Measurements from ENCODE around the gene SRSF7. TPM values are rescaled to one million over a fixed set of nuclear protein-coding genes. Genes with fewer than 3 reads are reported as not detected.
"Not testable (repeated sequence)": the region's sequence is repeated elsewhere in the genome, so short reads cannot be mapped to it uniquely, and the experiment has no call there.

The SRSF7 gene
- total and polyA plus RNA-seq, 2 donors: 115 to 132 TPM

DNA sequence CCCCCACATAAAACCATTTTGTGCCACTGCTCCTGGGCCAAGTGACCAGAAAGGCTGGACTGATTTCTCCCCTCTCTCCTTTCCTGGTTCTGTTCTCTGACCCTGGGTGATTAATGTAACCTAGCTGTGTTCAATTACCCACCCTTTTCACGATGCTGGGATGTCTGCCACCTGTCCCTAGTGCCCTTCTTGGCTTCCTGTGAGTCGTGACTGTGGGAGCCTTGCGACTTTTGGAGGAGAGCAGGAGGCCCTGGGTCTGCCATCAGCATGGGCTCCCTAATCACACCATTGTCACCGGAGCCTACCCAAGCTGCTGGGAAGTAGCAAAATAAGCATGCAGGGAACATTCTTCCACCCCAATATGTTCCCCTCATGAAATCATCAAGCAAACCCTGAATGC is 38.3 kb downstream of the SRSF7 start:
- Histone ChIP-seq H3K36me3 (ENCODE audit: insufficient read depth) (no peaks in the 10 kb centered on the region), H3K4me3 (ENCODE audit: low read depth, low read length) (no peak overlapping the region), H3K4me1 (ENCODE audit: insufficient read depth) (no peaks in the 10 kb centered on the region), H3K27ac (ENCODE audit: low read depth) (no peak overlapping the region)
- no peak for DNase-seq (ENCODE audit: extremely low spot score)
- 79% methylated on average over 4 of the region's 4 CpGs for WGBS

DNA sequence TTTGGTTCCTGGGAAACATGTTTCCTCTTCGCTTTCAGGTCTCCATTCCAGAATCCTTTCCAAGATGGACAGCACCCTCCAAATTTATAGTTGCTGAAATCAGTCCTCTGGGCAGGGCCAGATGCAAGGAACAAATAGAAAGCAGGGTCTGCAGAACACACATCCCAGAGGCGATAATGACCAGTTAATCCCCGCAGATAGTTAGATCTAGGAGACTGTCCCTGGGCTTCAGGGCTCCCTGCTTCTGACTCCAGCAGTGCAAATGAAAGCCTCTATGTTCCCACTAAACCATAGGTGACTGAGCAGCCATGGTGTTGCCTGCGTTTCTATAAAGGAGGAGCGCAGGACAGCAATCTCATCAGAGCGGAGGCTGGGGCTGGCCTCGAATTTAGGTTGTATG is 38.7 kb downstream of the SRSF7 start:
- Histone ChIP-seq H3K4me1 (ENCODE audit: insufficient read depth) (no peaks in the 10 kb centered on the region), H3K27ac (ENCODE audit: low read depth) (no peak overlapping the region), H3K36me3 (ENCODE audit: insufficient read depth) (no peaks in the 10 kb centered on the region), H3K4me3 (ENCODE audit: low read depth, low read length) (no peak overlapping the region)
- no peak for DNase-seq (ENCODE audit: extremely low spot score)
- 96% methylated on average over 7 of the region's 7 CpGs for WGBS

- no peaks in the 10 kb centered on the region for H3K36me3 ChIP-seq (ENCODE audit: insufficient read depth)
- H3K4me3 ChIP-seq (ENCODE audit: low read depth, low read length): no peak overlapping the region
- no peak for DNase-seq (ENCODE audit: extremely low spot score)
Observed at GRCh38 chr2:38711558-38711957, 39.6 kb downstream of the SRSF7 start.

DNA sequence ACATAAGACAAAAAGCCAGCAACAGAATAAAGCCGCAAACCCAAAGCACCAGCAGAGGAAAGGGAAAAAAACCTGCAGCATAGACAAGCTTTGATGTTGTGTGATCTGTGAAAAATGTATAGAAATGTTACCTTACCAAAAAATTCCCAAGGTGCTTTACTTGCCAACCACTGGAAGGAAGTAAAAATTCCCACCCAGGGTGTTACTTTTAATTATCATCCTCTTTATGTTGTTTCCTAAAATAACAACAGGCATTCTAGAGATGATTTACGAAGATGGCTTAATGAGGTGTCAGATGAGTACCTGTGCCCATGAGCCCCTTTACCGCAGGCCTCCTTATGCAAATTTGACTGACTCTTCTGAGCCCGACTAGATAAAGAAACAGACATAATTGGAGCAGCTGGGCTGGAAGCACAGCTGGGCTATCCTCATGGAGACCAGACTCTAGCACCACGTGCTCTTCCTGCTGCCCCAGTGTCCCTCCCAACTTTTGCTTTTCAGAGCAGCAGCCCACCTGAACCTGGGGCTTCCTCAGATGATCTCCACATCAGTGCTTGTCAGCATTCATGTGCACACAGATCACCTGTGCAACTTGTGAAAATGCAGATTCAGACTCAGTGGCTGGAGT is 41.5 kb downstream of the SRSF7 start:
- Histone ChIP-seq H3K4me3 (ENCODE audit: low read depth, low read length) (no peak overlapping the region), H3K27ac (ENCODE audit: low read depth) (no peak overlapping the region), H3K36me3 (ENCODE audit: insufficient read depth) (no peaks in the 10 kb centered on the region), H3K4me1 (ENCODE audit: insufficient read depth) (no peaks in the 10 kb centered on the region)
- WGBS: 62% methylated on average over 5 of the region's 5 CpGs
- DNase-seq (ENCODE audit: extremely low spot score): no peak

More at GRCh38 chr2:38711558-38711957, 39.6 kb downstream of the SRSF7 start:
- no peaks in the 10 kb centered on the region for H3K4me1 ChIP-seq (ENCODE audit: insufficient read depth)
- H3K27ac ChIP-seq (ENCODE audit: low read depth): no peak overlapping the region

DNA sequence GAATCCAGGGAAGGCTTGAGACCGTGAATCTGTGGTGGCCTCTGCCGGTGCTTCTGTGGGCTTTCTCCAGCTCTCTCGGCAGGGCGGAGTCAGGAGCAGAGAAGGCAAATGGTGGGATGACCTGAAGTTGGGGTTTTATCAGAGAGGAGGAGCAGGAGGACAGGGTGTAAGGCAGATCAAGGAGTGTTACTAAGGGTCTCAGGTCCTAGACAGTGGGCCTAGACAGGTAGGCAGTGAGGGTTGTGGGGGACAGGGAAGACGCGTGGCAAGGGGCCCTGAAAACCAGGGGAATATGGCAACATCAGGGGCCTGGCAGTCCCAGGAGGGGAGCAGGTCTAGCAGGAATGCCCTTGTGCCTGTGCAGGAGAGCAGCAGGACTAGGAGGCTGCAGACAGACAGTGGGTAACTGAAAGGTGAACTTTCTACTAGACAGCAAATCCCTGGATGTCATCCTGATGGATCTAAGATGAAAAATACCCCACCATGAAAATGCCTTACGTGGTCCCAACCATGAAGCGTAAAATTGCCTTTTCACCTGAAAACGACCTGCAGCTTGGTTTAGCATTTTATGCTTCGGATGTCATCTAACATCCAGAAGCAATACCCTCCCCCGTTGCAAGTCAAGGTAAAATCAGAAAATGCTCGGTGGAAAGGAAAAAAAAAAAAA is 42.1 kb downstream of the SRSF7 start:
- no peaks in the 10 kb centered on the region for H3K4me1 ChIP-seq (ENCODE audit: insufficient read depth)
- no peak overlapping the region for H3K4me3 ChIP-seq (ENCODE audit: low read depth, low read length)
- H3K27ac ChIP-seq (ENCODE audit: low read depth): no peak overlapping the region
- no peaks in the 10 kb centered on the region for H3K36me3 ChIP-seq (ENCODE audit: insufficient read depth)
- no peak for DNase-seq (ENCODE audit: extremely low spot score)
- WGBS: 82% methylated on average over 12 of the region's 12 CpGs

GRCh38 chr2:38708491-38708890 is 42.7 kb downstream of the SRSF7 start:
- not testable (repeated sequence) for H3K36me3 ChIP-seq (ENCODE audit: insufficient read depth); H3K27ac ChIP-seq (ENCODE audit: low read depth); H3K4me1 ChIP-seq (ENCODE audit: insufficient read depth); H3K4me3 ChIP-seq (ENCODE audit: low read depth, low read length); DNase-seq (ENCODE audit: extremely low spot score)
- 92% methylated on average over 9 of the region's 9 CpGs for WGBS

DNA sequence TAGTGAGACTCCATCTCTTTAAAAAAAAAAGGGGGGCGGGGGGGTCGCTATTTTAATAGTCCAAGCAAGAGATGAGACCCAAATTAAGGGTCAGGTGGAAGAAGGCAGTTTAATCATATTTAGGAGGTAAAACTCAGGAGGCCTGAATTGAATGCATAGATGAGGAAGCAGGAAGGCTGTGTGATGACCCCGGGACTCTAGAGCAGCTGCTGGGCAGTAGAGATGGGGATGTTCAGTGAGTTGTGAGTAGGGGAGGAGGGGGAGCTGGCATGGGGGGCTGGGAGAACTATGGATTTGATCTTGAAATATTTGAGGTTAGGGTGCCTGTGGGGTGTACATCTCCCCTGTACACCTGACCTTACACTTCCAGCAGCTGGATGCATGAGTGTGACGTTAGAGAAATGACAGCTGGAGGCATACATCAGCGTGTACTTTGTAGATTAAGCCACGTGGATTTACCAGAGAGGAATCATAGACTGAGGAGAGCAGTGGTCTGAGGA is 44.3 kb downstream of the SRSF7 start:
- no peak overlapping the region for H3K27ac ChIP-seq (ENCODE audit: low read depth)
- WGBS: 78% methylated on average over 6 of the region's 6 CpGs
- no peaks in the 10 kb centered on the region for H3K4me1 ChIP-seq (ENCODE audit: insufficient read depth)
- H3K4me3 ChIP-seq (ENCODE audit: low read depth, low read length): no peak overlapping the region
- no peak for DNase-seq (ENCODE audit: extremely low spot score)
- H3K36me3 ChIP-seq (ENCODE audit: insufficient read depth): no peaks in the 10 kb centered on the region

- H3K36me3 ChIP-seq (ENCODE audit: insufficient read depth): no peaks in the 10 kb centered on the region
- H3K4me1 ChIP-seq (ENCODE audit: insufficient read depth): no peaks in the 10 kb centered on the region
- no peak overlapping the region for H3K4me3 ChIP-seq (ENCODE audit: low read depth, low read length)
- no peak for DNase-seq (ENCODE audit: extremely low spot score)
- 82% methylated on average over 2 of the region's 2 CpGs for WGBS
- H3K27ac ChIP-seq (ENCODE audit: low read depth): no peak overlapping the region
Observed at GRCh38 chr2:38704664-38705063, 46.5 kb downstream of the SRSF7 start.

DNA sequence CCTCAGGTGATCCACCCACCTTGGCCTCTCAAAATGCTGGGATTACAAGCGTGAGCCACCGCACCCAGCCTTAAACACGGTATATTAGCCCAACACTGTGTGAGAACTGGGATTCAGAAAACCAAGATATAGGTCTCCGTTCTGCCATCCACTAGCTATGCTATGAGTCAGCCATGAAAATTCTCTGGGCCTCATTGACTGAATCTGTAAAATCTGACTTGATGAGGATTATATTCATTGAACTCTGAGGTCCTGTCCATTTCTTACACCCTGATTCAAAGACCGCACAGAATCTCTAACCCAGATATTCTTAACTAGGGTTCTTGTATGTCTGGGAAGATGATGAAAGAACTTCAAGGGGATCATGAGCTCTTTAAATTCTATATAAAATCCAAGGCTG is 47.8 kb downstream of the SRSF7 start:
- 93% methylated on average over 5 of the region's 5 CpGs for WGBS
- not testable (repeated sequence) for H3K27ac ChIP-seq (ENCODE audit: low read depth); H3K4me3 ChIP-seq (ENCODE audit: low read depth, low read length); DNase-seq (ENCODE audit: extremely low spot score); H3K4me1 ChIP-seq (ENCODE audit: insufficient read depth); H3K36me3 ChIP-seq (ENCODE audit: insufficient read depth)

DNA sequence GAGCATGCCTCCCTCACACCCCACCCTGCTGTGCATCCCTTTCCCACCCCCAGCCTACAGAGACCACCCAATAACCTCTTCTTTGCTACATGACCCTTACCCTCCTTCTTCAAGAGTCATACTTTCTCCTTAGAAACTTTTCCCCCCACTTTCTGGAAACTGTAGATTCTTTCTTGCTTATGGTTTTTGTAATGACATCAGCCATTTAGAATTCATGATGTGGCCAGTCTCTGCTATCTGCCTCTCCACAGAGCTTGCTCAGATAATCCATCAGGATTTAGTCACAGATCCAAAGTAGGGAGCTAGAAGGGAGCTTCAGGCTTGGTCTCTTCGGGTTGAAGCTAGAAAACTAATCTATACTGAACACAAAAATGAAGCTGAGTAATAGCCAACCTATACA is 48.7 kb downstream of the SRSF7 start:
- Histone ChIP-seq H3K36me3 (ENCODE audit: insufficient read depth) (no peaks in the 10 kb centered on the region), H3K4me3 (ENCODE audit: low read depth, low read length) (no peak overlapping the region), H3K4me1 (ENCODE audit: insufficient read depth) (no peaks in the 10 kb centered on the region), H3K27ac (ENCODE audit: low read depth) (no peak overlapping the region)
- WGBS: 34% methylated on average over 1 of the region's 1 CpG
- no peak for DNase-seq (ENCODE audit: extremely low spot score)

DNA sequence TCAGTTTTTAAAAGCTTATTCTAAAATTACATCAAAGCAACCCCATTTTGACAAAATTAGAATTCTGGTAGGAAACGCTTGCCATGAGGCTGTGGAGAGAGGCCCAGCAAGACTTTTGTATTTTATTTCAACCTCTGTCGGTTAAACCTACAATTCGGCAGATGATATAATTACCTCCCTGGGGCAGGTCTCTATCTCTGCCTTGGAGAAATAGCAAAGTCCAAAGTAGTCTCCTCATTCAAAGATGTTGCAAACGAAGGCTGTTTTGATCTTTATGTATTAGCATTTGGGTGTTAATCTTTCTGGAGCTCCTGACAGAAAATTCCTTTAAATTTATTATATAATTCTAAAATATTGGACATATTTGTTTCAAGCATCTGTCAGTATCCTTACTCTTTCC is 49.6 kb downstream of the SRSF7 start:
- no peak overlapping the region for H3K4me3 ChIP-seq (ENCODE audit: low read depth, low read length)
- H3K27ac ChIP-seq (ENCODE audit: low read depth): no peak overlapping the region
- no peak for DNase-seq (ENCODE audit: extremely low spot score)
- H3K4me1 ChIP-seq (ENCODE audit: insufficient read depth): no peaks in the 10 kb centered on the region
- no peaks in the 10 kb centered on the region for H3K36me3 ChIP-seq (ENCODE audit: insufficient read depth)
- 94% methylated on average over 4 of the region's 4 CpGs for whole genome bisulfite sequencing

GRCh38 chr2:38700881-38701458 is 50.2 kb downstream of the SRSF7 start:
- DNase-seq (ENCODE audit: extremely low spot score): no peak
- H3K36me3 ChIP-seq (ENCODE audit: insufficient read depth): no peaks in the 10 kb centered on the region
- H3K4me3 ChIP-seq (ENCODE audit: low read depth, low read length): no peak overlapping the region
- H3K4me1 ChIP-seq (ENCODE audit: insufficient read depth): no peaks in the 10 kb centered on the region
- H3K27ac ChIP-seq (ENCODE audit: low read depth): no peak overlapping the region

- 94% methylated on average over 9 of the region's 9 CpGs for WGBS
- H3K36me3 ChIP-seq (ENCODE audit: insufficient read depth): no peaks in the 10 kb centered on the region
Observed at GRCh38 chr2:38700113-38700785, 50.9 kb downstream of the SRSF7 start.

More at GRCh38 chr2:38700113-38700785, 50.9 kb downstream of the SRSF7 start:
- H3K4me3 ChIP-seq (ENCODE audit: low read depth, low read length): no peak overlapping the region
- DNase-seq (ENCODE audit: extremely low spot score): no peak
- no peak overlapping the region for H3K27ac ChIP-seq (ENCODE audit: low read depth)
- no peaks in the 10 kb centered on the region for H3K4me1 ChIP-seq (ENCODE audit: insufficient read depth)
